T-cell (primary cell): ENCODE measurements around the gene NSD2. TPM values are rescaled to one million over a fixed set of nuclear protein-coding genes. Genes with fewer than 3 reads are reported as not detected.
"Not testable (repeated sequence)": the region's sequence is repeated elsewhere in the genome, so short reads cannot be mapped to it uniquely, and the experiment has no call there.

Source experiments
- ATAC-seq, 4 experiments: fragments of 200-7000 bp in 3 of 4; fragments of 150-1000 bp in 1 of 4; cut with Tn5 transposase; replicated peaks in 1 of 4; 1 replicate in 3 of 4; 2 replicates in 1 of 4; pipeline ENCODE4 v1.10.0; 2021; ENCODE audit warnings: moderate library complexity in 3 of 4, mild to moderate bottlenecking in 2 of 4, moderate number of reproducible peaks in 1 of 4
- CTCF ChIA-PET, 2 donors: fragments of 300-600 bp; sonication (Branson Sonifier 250); formaldehyde crosslinking; loops; one replicate each; lab custom pipeline; 2022; ENCODE audit warnings: antibody characterized with exemption in 2 of 2; lab: Charles Lee
- POLR2A ChIA-PET, 2 donors: fragments of 300-600 bp; sonication (Branson Sonifier 250); formaldehyde crosslinking; loops; one replicate each; lab custom pipeline; 2022; ENCODE audit warnings: antibody characterized with exemption in 2 of 2; lab: Charles Lee
- DNase-seq, 35 experiments: peaks; one replicate each; pipeline versions ENCODE4 v3.0.0 to v3.0.0-alpha.2; 2013 to 2023
- H3K27ac ChIP-seq: one replicate; pipeline ENCODE4 v1.5.1; 2013; ENCODE audit warnings: low read length
- H3K27me3 ChIP-seq, 2 experiments: replicated peaks in 1 of 2; 1 replicate in 1 of 2; 2 replicates in 1 of 2; pipeline versions ENCODE4 v1.6.1 to v1.7.0; 2013; ENCODE audit warnings: low read length in 1 of 2, mixed read lengths in 1 of 2; ENCODE audit not compliant: control insufficient read depth in 2 of 2, insufficient read depth in 2 of 2; ENCODE audit errors: extremely low read depth in 1 of 2
- H3K36me3 ChIP-seq, 2 donors: 1 replicate in 1 of 2; 2 replicates in 1 of 2; pipeline versions ENCODE4 v1.6.1 to v1.7.0; 2013; ENCODE audit warnings: low read length in 1 of 2; ENCODE audit not compliant: control insufficient read depth in 2 of 2, insufficient read depth in 1 of 2; ENCODE audit errors: extremely low read depth in 1 of 2
- H3K4me1 ChIP-seq, 2 experiments: 1 replicate in 1 of 2; 2 replicates in 1 of 2; pipeline versions ENCODE4 v1.6.1 to v1.7.0; 2013; ENCODE audit warnings: low read length in 2 of 2, mixed read lengths in 1 of 2; ENCODE audit not compliant: insufficient read depth in 2 of 2, control insufficient read depth in 1 of 2; ENCODE audit errors: extremely low read depth in 1 of 2
- H3K4me3 ChIP-seq, 2 donors: 1 replicate in 1 of 2; 2 replicates in 1 of 2; pipeline versions ENCODE4 v1.5.1 to v1.7.0; 2013; ENCODE audit warnings: mild to moderate bottlenecking in 2 of 2, low read length in 1 of 2, moderate library complexity in 1 of 2; ENCODE audit not compliant: control insufficient read depth in 1 of 2; ENCODE audit errors: extremely low read depth in 1 of 2
- H3K9me3 ChIP-seq: 2 replicates; pipeline ENCODE4 v1.7.0; 2013
- H3K27ac Mint-ChIP-seq, 2 donors: one replicate each; pipeline ENCODE4 v1.8.0; 2020 to 2021; ENCODE audit warnings: mild to moderate bottlenecking in 2 of 2, mixed read lengths in 2 of 2
- H3K27me3 Mint-ChIP-seq, 2 donors: one replicate each; pipeline ENCODE4 v1.8.0; 2021 to 2022; ENCODE audit warnings: mixed read lengths in 2 of 2
- H3K36me3 Mint-ChIP-seq: one replicate; pipeline ENCODE4 v1.8.0; 2021; ENCODE audit warnings: mixed read lengths
- H3K4me1 Mint-ChIP-seq, 3 donors: one replicate each; pipeline ENCODE4 v1.8.0; 2020 to 2022; ENCODE audit warnings: mixed read lengths in 3 of 3, mild to moderate bottlenecking in 1 of 3
- H3K4me3 Mint-ChIP-seq, 3 donors: one replicate each; pipeline ENCODE4 v1.8.0; 2020 to 2022; ENCODE audit warnings: mild to moderate bottlenecking in 3 of 3, mixed read lengths in 3 of 3, moderate library complexity in 3 of 3
- H3K9me3 Mint-ChIP-seq, 3 donors: one replicate each; pipeline ENCODE4 v1.8.0; 2020 to 2022; ENCODE audit warnings: mixed read lengths in 3 of 3
- WGBS: methylation state at CpG from one replicate; pipeline ENCODE4 v1.1.5; 2013; ENCODE audit warnings: missing lambda C conversion rate; ENCODE audit not compliant: insufficient coverage; 5-methylcytosine and 5-hydroxymethylcytosine counted together
- total RNA-seq, 35 experiments: library from RNA in 6 of 35; stranded (reverse) in 6 of 35; fragments of 120-200 nt in 1 of 35; gene quantifications; one replicate each; pipeline versions ENCODE4 v1.2.1 to v1.2.4 and lab custom pipeline; 2013 to 2026

Gene NSD2
- total RNA-seq, 5 donors from 2014 or later (not counting 1 experiment from before 2014, with no cell fraction given): 40.8 to 55.3 (median 48.3) TPM

DNA sequence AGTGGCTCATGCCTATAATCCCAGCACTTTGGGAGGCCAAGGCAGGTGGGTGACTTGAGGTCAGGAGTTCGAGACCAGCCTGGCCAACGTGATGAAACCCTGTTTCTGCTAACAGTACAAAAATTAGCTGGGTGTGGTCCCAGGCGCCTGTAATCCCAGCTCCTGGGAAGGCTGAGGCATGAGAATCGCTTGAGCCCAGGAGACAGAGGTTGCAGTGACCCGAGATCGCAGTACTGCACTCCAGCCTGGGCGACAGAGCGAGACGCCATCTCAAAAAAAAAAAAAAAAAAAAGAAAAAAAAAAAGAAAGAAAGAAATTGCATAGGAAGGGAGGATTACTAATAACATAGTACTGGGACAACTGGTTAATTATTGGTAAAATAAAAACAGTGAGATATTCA is 40.1 kb downstream of the NSD2 start:
- H3K4me3 Mint-ChIP-seq, H3K27ac ChIP-seq, H3K9me3 Mint-ChIP-seq, H3K4me3 ChIP-seq, ATAC-seq, H3K27ac Mint-ChIP-seq, CTCF ChIA-PET, H3K27me3 Mint-ChIP-seq, H3K27me3 ChIP-seq, H3K9me3 ChIP-seq, POLR2A ChIA-PET, DNase-seq: not testable (repeated sequence)
- H3K36me3 ChIP-seq: peaks cover 6 to 18% of the 10 kb centered on the region in 2 donors
- Mint-ChIP-seq H3K4me1 (peaks cover 12 to 22% (median 21%) of the 10 kb centered on the region in 3 donors), H3K36me3 (peaks cover 29% of the 10 kb centered on the region)
- peaks cover 0 to 10% of the 10 kb centered on the region in 2 experiments for H3K4me1 ChIP-seq
- 82% methylated on average over 4 of the region's 9 CpGs for WGBS

DNA sequence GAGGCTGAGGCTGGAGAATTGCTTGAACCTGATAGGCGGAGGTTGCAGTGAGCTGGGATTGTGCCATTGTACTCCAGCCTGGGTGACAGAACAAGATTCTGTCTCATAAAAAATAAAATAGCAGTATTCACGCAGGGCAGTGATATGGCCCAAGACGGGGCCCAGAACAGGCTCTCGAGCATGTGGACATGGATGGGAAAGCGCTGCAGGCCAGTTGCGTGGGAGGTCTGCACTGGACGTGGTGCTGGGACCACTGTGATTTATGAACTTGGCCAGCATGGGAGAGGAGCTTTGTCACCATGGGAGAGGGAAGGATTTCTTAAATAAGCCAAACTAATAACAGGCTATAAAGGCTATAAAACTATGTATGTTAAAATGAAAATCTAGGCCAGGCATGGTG is 51.6 kb downstream of the NSD2 start:
- H3K4me3 ChIP-seq: no peak overlapping the region
- ChIA-PET CTCF (no interaction called here), POLR2A (no interaction called here)
- Mint-ChIP-seq H3K27ac (no peak overlapping the region), H3K4me3 (no peak overlapping the region), H3K27me3 (no peaks in the 10 kb centered on the region), H3K36me3 (peaks cover 23% of the 10 kb centered on the region), H3K4me1 (no peaks in the 10 kb centered on the region), H3K9me3 (no peaks in the 10 kb centered on the region)
- H3K36me3 ChIP-seq: peaks cover 8 to 18% of the 10 kb centered on the region in 2 donors
- H3K4me1 ChIP-seq: no peaks in the 10 kb centered on the region
- no peak overlapping the region for H3K27ac ChIP-seq
- DNase-seq: no peak
- ATAC-seq: no peak
- no peaks in the 10 kb centered on the region for H3K27me3 ChIP-seq
- no peaks in the 10 kb centered on the region for H3K9me3 ChIP-seq
- 100% methylated on average over 5 of the region's 7 CpGs for WGBS

DNA sequence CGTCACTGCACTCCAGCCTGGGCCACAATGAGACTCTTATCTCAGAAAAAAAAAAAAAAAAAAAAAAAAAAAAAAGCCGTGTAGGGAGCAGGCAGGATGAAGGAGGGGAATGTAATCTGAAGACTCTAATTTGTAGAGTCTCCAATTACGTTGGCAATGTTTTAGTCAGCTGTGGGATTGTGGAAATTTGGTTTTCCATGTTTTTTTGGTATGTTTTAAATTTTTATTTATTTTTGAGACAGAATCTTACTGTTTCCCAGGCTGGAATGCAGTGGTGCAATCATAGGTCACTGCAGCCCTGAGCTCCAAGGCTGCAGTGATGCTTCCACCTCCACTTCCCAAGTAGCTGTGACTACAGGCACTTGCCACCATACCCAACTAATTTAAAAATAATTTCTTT is 56.5 kb downstream of the NSD2 start:
- no peaks in the 10 kb centered on the region for H3K9me3 Mint-ChIP-seq
- H3K4me3 Mint-ChIP-seq: no peak overlapping the region
- Histone ChIP-seq H3K27me3 (no peaks in the 10 kb centered on the region), H3K4me1 (peaks cover 0 to 3% of the 10 kb centered on the region in 2 experiments), H3K4me3 (no peak overlapping the region), H3K36me3 (peaks cover 3 to 15% of the 10 kb centered on the region in 2 donors), H3K27ac (no peak overlapping the region), H3K9me3 (no peaks in the 10 kb centered on the region)
- no peaks in the 10 kb centered on the region for H3K4me1 Mint-ChIP-seq
- peaks cover 27% of the 10 kb centered on the region for H3K36me3 Mint-ChIP-seq
- no peak for ATAC-seq
- no peaks in the 10 kb centered on the region for H3K27me3 Mint-ChIP-seq
- DNase-seq: no peak
- POLR2A ChIA-PET: no interaction called here
- no CpG with 5 or more reads among the region's 3 CpGs for WGBS
- CTCF ChIA-PET: interaction anchor here (0.6 to 0.8 kb wide), 2 partner anchors 19 to 1045 kb away, joined by 3 read pairs; no protein-coding TSS in a partner anchor
- no peak overlapping the region for H3K27ac Mint-ChIP-seq

DNA sequence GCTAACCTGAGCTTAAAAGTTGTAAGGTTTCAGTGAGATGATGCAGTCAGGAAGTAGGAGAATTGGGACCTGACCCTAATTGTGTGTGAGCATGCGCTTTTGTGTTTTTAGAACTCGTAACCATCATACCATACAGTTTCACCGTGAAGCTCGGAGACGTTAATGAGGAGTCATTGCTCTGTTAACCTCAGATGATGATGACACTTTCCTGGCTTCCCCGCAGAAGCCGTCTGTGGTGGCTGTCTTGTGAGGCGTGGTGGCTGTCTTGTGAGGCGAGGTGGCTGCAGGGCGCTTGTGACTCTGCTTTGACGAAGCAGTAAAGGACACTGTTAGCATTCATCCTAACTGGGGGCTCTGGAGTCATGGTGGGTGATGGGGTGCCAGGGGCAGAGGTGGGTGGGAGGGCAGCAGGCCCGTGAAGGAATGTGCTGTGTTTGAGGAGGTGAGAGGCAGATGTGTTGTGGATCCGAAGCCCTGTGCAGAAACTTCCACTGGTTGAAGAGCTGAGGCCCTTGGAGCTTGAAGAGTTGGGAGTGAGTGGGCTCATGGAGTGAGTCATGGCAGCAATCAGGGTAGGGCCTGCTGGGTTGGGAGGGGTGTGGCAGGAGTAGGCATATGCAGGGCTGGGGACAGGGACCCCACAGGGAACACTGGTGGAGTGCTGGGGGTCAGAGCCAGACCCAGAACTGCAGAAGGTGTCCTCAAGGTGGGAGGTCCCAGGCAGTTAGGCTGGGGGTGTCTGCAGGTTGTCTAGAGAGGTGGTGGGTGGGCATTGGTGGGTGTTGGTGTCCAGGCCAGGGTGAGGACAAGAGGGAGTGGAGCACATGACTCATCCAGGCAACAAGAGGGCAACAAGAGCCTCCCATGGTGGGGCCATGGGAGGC is 57.4 kb downstream of the NSD2 start:
- CTCF ChIA-PET: no interaction called here
- Mint-ChIP-seq H3K27ac (no peak overlapping the region), H3K36me3 (peaks cover 23% of the 10 kb centered on the region), H3K4me1 (no peaks in the 10 kb centered on the region), H3K4me3 (no peak overlapping the region), H3K27me3 (no peaks in the 10 kb centered on the region), H3K9me3 (no peaks in the 10 kb centered on the region)
- ATAC-seq: no peak
- Histone ChIP-seq H3K4me1 (peaks cover 0 to 3% of the 10 kb centered on the region in 2 experiments), H3K9me3 (no peaks in the 10 kb centered on the region), H3K36me3 (peaks cover 3 to 17% of the 10 kb centered on the region in 2 donors), H3K4me3 (no peak overlapping the region), H3K27ac (no peak overlapping the region), H3K27me3 (no peaks in the 10 kb centered on the region)
- WGBS: 88% methylated on average over 9 of the region's 13 CpGs
- DNase-seq: peak in 15 of 35 experiments; percentile 2 to 31 (median 12)
- POLR2A ChIA-PET: no interaction called here

DNA sequence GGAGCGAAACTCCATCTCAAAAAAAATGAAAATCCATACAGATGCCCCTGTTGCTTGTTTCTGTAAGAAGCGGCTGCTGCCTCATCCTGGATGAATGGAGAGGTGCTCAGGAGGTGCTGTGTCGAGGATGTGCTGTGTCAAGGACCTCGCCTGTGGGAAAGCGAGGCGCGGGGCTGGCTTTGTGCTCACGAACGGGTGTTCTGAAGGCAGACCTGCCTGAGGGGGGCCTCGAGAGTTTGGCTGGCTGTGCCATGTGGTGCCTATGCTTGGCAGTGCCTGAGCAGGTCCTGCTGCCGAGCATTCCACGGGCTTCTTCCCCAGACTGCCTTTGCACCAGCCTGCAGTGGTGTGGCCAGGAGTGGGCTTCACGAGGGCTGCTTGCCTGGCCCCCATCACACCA is 61.5 kb downstream of the NSD2 start:
- ChIA-PET CTCF (interaction anchor here in 1 of 2 donors (0.7 kb wide), 1 partner anchor 52 kb away, joined by 7 read pairs; no protein-coding TSS in a partner anchor), POLR2A (no interaction called here)
- no peak for ATAC-seq
- no peak overlapping the region for H3K4me3 ChIP-seq
- peaks cover 0 to 3% of the 10 kb centered on the region in 2 experiments for H3K4me1 ChIP-seq
- no peaks in the 10 kb centered on the region for H3K9me3 ChIP-seq
- no peak for DNase-seq
- H3K36me3 ChIP-seq: peaks cover 5 to 30% of the 10 kb centered on the region in 2 donors
- no peaks in the 10 kb centered on the region for H3K27me3 Mint-ChIP-seq
- H3K36me3 Mint-ChIP-seq: peaks cover 25% of the 10 kb centered on the region
- no peaks in the 10 kb centered on the region for H3K4me1 Mint-ChIP-seq
- H3K9me3 Mint-ChIP-seq: no peaks in the 10 kb centered on the region
- H3K27me3 ChIP-seq: no peaks in the 10 kb centered on the region
- no peak overlapping the region for H3K27ac Mint-ChIP-seq
- no peak overlapping the region for H3K4me3 Mint-ChIP-seq
- no peak overlapping the region for H3K27ac ChIP-seq
- 98% methylated on average over 11 of the region's 13 CpGs for WGBS

DNA sequence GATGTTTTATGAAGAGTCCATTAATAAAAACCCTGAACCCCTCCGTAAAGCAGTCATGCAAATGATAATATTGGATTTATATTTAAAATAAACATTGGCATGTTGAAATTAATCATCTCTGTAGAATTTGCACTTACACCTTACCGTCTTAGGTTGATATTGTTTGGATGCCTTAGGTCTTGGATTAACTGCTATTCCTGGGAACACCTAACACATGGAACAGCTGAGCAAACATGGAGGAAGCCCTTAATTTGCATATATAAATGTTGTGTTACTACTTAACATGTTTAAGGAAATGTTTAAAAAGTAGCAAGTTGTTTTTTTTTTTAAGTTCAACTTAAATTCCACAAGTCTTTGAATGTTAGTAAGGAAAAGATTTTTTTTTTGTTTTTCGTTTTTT is 62.5 kb downstream of the NSD2 start:
- Histone ChIP-seq H3K4me3 (no peak overlapping the region), H3K9me3 (no peaks in the 10 kb centered on the region), H3K27ac (no peak overlapping the region), H3K4me1 (peaks cover 0 to 3% of the 10 kb centered on the region in 2 experiments), H3K27me3 (no peaks in the 10 kb centered on the region), H3K36me3 (peaks cover 8 to 32% of the 10 kb centered on the region in 2 donors)
- Mint-ChIP-seq H3K4me3 (no peak overlapping the region), H3K36me3 (peaks cover 22% of the 10 kb centered on the region), H3K9me3 (no peaks in the 10 kb centered on the region), H3K27ac (no peak overlapping the region), H3K4me1 (no peaks in the 10 kb centered on the region), H3K27me3 (no peaks in the 10 kb centered on the region)
- ATAC-seq (no peak), DNase-seq (no peak)
- POLR2A ChIA-PET: no interaction called here
- no CpG with 5 or more reads among the region's 3 CpGs for WGBS
- CTCF ChIA-PET: no interaction called here
